Choroid plexus epithelial cell (primary cell): ENCODE results near the gene WSB1.

Experiments
- DNase-seq: peaks from one replicate; pipeline ENCODE4 v3.0.0-alpha.2; 2010; ENCODE audit warnings: low read depth
- H3K4me3 ChIP-seq: 2 replicates; pipeline ENCODE4 v1.5.1; 2011; ENCODE audit warnings: low read depth, mild to moderate bottlenecking, control low read depth, low read length, moderate library complexity
- CTCF ChIP-seq: conservative IDR thresholded peaks from 2 replicates; pipeline ENCODE4 v1.5.1; 2011; ENCODE audit warnings: low read depth, mild to moderate bottlenecking, control low read depth, inconsistent platforms, low read length, moderate library complexity

Gene WSB1

GRCh38 chr17:27356091-27356705 lies 62.3 kb downstream of the WSB1 start:
- no peak for DNase-seq
- no peak for TF ChIP-seq CTCF
- H3K4me3 ChIP-seq = no peak overlapping the region

GRCh38 chr17:27357236-27357635 lies 63.3 kb downstream of the WSB1 start:
- DNase-seq = no peak
- no peak for TF ChIP-seq CTCF
- H3K4me3 ChIP-seq = no peak overlapping the region

GRCh38 chr17:27360507-27360906 lies 66.6 kb downstream of the WSB1 start:
- DNase-seq = no peak
- no peak overlapping the region for H3K4me3 ChIP-seq
- TF ChIP-seq CTCF = no peak

GRCh38 chr17:27361695-27362094 lies 67.8 kb downstream of the WSB1 start:
- DNase-seq = no peak
- TF ChIP-seq CTCF = no peak
- no peak overlapping the region for H3K4me3 ChIP-seq

- H3K4me3 ChIP-seq = no peak overlapping the region
- no peak for DNase-seq
- no peak for TF ChIP-seq CTCF
Observed at GRCh38 chr17:27362503-27362902, 68.6 kb downstream of the WSB1 start.

GRCh38 chr17:27362909-27363308 lies 69.0 kb downstream of the WSB1 start:
- DNase-seq = no peak
- H3K4me3 ChIP-seq = no peak overlapping the region
- TF ChIP-seq CTCF = no peak

- no peak for TF ChIP-seq CTCF
- no peak overlapping the region for H3K4me3 ChIP-seq
- DNase-seq = no peak
Observed at GRCh38 chr17:27363326-27363725, 69.4 kb downstream of the WSB1 start.
